A673 (cell line): ENCODE data around the gene PGAP6.
"Not testable (repeated sequence)": the region's sequence is repeated elsewhere in the genome, so short reads cannot be mapped to it uniquely, and the experiment has no call there.

Experiments used
- CTCF ChIP-seq: fragments of 300-800, 200-600 bp; sonication (generic); conservative IDR thresholded peaks from 2 replicates; pipeline ENCODE4 v1.5.1; 2017; ENCODE audit warnings: low read depth, mild to moderate bottlenecking, antibody characterized with exemption, low read length, moderate library complexity, mixed read lengths
- EZH2 ChIP-seq: fragments of 200-600 bp; sonication (generic); IDR thresholded peaks from 2 replicates; pipeline ENCODE4 v1.6.1; 2017; ENCODE audit warnings: borderline replicate concordance, low read depth, mild to moderate bottlenecking, mixed read lengths, antibody characterized with exemption, low read length; ENCODE audit not compliant: poor library complexity, severe bottlenecking

- TF ChIP-seq CTCF, EZH2: not testable (repeated sequence)
Observed at GRCh38 chr16:331181-331814, 50.5 kb downstream of the PGAP6 start.
